HEK293 (cell line): ENCODE results near the gene C9orf78.

ENCODE experiments used
- CTCF ChIA-PET: fragments of 350-600 bp; formaldehyde crosslinking; extraction: SDS; loops from one replicate; lab custom pipeline; 2021; ENCODE audit warnings: antibody characterized with exemption; lab: Yijun Ruan, JAX
- POLR2A ChIA-PET: fragments of 300-600 bp; formaldehyde crosslinking; extraction: SDS; loops from one replicate; lab custom pipeline; 2020; ENCODE audit warnings: antibody characterized with exemption, inconsistent platforms; lab: Yijun Ruan, JAX
- H3K27ac ChIP-seq: fragments of 200-500 bp; sonication (Bioruptor generic); 2 replicates; pipeline ENCODE4 v1.5.1; 2014; ENCODE audit warnings: low read depth, low read length, control low read depth, inconsistent platforms; ENCODE audit errors: extremely low read depth
- H3K36me3 ChIP-seq, 2 experiments: fragments of 200-500 bp in 1 of 2; sonication (Bioruptor generic) in 1 of 2; 1 replicate in 1 of 2; 2 replicates in 1 of 2; pipeline ENCODE4 v1.5.1; 2014 to 2017; ENCODE audit warnings: inconsistent platforms in 2 of 2, low read length in 2 of 2; ENCODE audit not compliant: control insufficient read depth in 2 of 2, insufficient read depth in 1 of 2
- H3K4me1 ChIP-seq: fragments of 200-500 bp; sonication (Bioruptor generic); 2 replicates; pipeline ENCODE4 v1.5.1; 2014; ENCODE audit warnings: mild to moderate bottlenecking, low read length, inconsistent platforms; ENCODE audit not compliant: control insufficient read depth, insufficient read depth
- H3K4me3 ChIP-seq: 2 replicates; pipeline ENCODE4 v1.5.1; 2011; ENCODE audit warnings: low read depth, mild to moderate bottlenecking, control low read depth, low read length, moderate library complexity
- H3K9me3 ChIP-seq: fragments of 200-500 bp; sonication (Bioruptor generic); 2 replicates; pipeline ENCODE4 v1.5.1; 2014; ENCODE audit warnings: low read depth, low read length, inconsistent platforms; ENCODE audit not compliant: control insufficient read depth, insufficient read depth
- GLI4 ChIP-seq: fragments of 450-650 bp; formaldehyde crosslinking; IDR thresholded peaks from 2 replicates; pipeline ENCODE4 v1.5.1; 2016; ENCODE audit warnings: missing biosample characterization, missing genetic modification characterization
- REPIN1 ChIP-seq: fragments of 450-650 bp; formaldehyde crosslinking; IDR thresholded peaks from 2 replicates; pipeline ENCODE4 v1.5.1; 2017; ENCODE audit warnings: missing biosample characterization, missing genetic modification characterization, low read depth
- SCRT2 ChIP-seq: fragments of 450-650 bp; formaldehyde crosslinking; IDR thresholded peaks from 2 replicates; pipeline ENCODE4 v1.5.1; 2016; ENCODE audit warnings: missing biosample characterization, missing genetic modification characterization
- ZBTB8A ChIP-seq: fragments of 450-650 bp; formaldehyde crosslinking; IDR thresholded peaks from 2 replicates; pipeline ENCODE4 v1.5.1; 2016; ENCODE audit warnings: missing biosample characterization, missing genetic modification characterization
- ZFHX2 ChIP-seq: fragments of 450-650 bp; formaldehyde crosslinking; conservative IDR thresholded peaks from 2 replicates; pipeline ENCODE4 v1.5.1; 2016; ENCODE audit warnings: missing biosample characterization, missing genetic modification characterization
- ZNF16 ChIP-seq: fragments of 450-650 bp; formaldehyde crosslinking; IDR thresholded peaks from 2 replicates; pipeline ENCODE4 v1.5.1; 2016; ENCODE audit warnings: low read depth, missing biosample characterization, missing genetic modification characterization
- ZNF274 ChIP-seq, 2 experiments: fragments of 200-500 bp in 1 of 2; fragments of 450-650 bp in 1 of 2; sonication (Bioruptor generic) in 1 of 2; formaldehyde crosslinking in 1 of 2; IDR thresholded peaks; 2 replicates each; pipeline versions ENCODE4 v1.5.1 to v1.6.1; 2014 to 2016; ENCODE audit warnings: borderline replicate concordance in 1 of 2, inconsistent platforms in 1 of 2, low read length in 1 of 2, missing biosample characterization in 1 of 2, missing genetic modification characterization in 1 of 2
- ZNF324 ChIP-seq: fragments of 450-650 bp; formaldehyde crosslinking; IDR thresholded peaks from 2 replicates; pipeline ENCODE4 v1.5.1; 2016; ENCODE audit warnings: missing biosample characterization, missing genetic modification characterization
- ZNF354C ChIP-seq: fragments of 450-650 bp; formaldehyde crosslinking; IDR thresholded peaks from 2 replicates; pipeline ENCODE4 v1.5.1; 2016; ENCODE audit warnings: missing biosample characterization, missing genetic modification characterization, low read depth, borderline replicate concordance
- ZNF394 ChIP-seq: fragments of 450-650 bp; formaldehyde crosslinking; IDR thresholded peaks from 2 replicates; pipeline ENCODE4 v1.5.1; 2016; ENCODE audit warnings: missing biosample characterization, missing genetic modification characterization, mild to moderate bottlenecking, moderate library complexity, borderline replicate concordance
- ZNF48 ChIP-seq: fragments of 450-650 bp; formaldehyde crosslinking; IDR thresholded peaks from 2 replicates; pipeline ENCODE4 v1.5.1; 2016; ENCODE audit warnings: missing biosample characterization, missing genetic modification characterization
- ZNF621 ChIP-seq: fragments of 450-650 bp; formaldehyde crosslinking; IDR thresholded peaks from 2 replicates; pipeline ENCODE4 v1.5.1; 2017; ENCODE audit warnings: missing biosample characterization, missing genetic modification characterization
- ZNF623 ChIP-seq: fragments of 450-650 bp; formaldehyde crosslinking; IDR thresholded peaks from 2 replicates; pipeline ENCODE4 v1.5.1; 2016; ENCODE audit warnings: missing biosample characterization, missing genetic modification characterization
- ZNF624 ChIP-seq: fragments of 450-650 bp; formaldehyde crosslinking; IDR thresholded peaks from 2 replicates; pipeline ENCODE4 v1.5.1; 2017; ENCODE audit warnings: missing biosample characterization, missing genetic modification characterization
- ZNF670 ChIP-seq: fragments of 450-650 bp; formaldehyde crosslinking; IDR thresholded peaks from 2 replicates; pipeline ENCODE4 v1.5.1; 2016; ENCODE audit warnings: missing biosample characterization, missing genetic modification characterization, low read depth
- ZNF768 ChIP-seq: fragments of 450-650 bp; formaldehyde crosslinking; IDR thresholded peaks from 2 replicates; pipeline ENCODE4 v1.5.1; 2018; ENCODE audit warnings: missing biosample characterization, mild to moderate bottlenecking, missing genetic modification characterization
- ZNF792 ChIP-seq: fragments of 450-650 bp; formaldehyde crosslinking; IDR thresholded peaks from 2 replicates; pipeline ENCODE4 v1.5.1; 2016; ENCODE audit warnings: missing biosample characterization, missing genetic modification characterization
- ZNF830 ChIP-seq: fragments of 450-650 bp; IDR thresholded peaks from 2 replicates; pipeline ENCODE4 v1.5.0; 2018; ENCODE audit warnings: missing biosample characterization, missing genetic modification characterization, low read depth, mild to moderate bottlenecking, moderate library complexity
- TF ChIP-seq, protein P1 (sequence below): fragments of 450-650 bp; formaldehyde crosslinking; IDR thresholded peaks from 2 replicates; pipeline ENCODE4 v1.5.1; 2016; ENCODE audit warnings: missing biosample characterization, missing genetic modification characterization
- TF ChIP-seq, protein P2 (sequence below): fragments of 450-650 bp; formaldehyde crosslinking; IDR thresholded peaks from 2 replicates; pipeline ENCODE4 v1.5.1; 2016; ENCODE audit warnings: missing biosample characterization, missing genetic modification characterization

C9orf78 gene

DNA sequence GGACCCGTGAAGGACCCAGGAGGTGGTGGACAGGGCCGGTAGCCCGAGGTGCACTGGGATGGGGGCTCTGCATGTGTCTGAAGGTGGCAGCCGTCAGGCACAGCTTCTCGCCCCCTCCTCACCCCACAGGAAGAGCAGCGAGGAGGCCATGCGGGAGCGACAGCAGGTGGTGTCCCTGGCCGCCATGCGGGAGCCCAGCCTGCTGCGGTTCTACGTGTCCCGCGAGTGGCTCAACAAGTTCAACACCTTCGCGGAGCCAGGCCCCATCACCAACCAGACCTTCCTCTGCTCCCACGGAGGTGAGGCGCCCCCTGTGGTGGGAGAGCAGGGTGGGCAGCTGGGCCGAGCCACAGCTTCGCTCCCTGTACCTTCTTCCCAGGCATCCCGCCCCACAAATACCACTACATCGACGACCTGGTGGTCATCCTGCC is 40.1 kb upstream of the C9orf78 start:
- Histone ChIP-seq H3K36me3 (peaks cover 0 to 39% of the 10 kb centered on the region in 2 experiments; a peak in 1 of 3 replicates), H3K9me3 (no peaks in the 10 kb centered on the region), H3K27ac (no peak overlapping the region), H3K4me1 (no peaks in the 10 kb centered on the region), H3K4me3 (no peak overlapping the region)
- CTCF ChIA-PET = interaction anchor here (0.5 to 0.7 kb wide), 3 partner anchors 126 to 709 kb away, joined by 3 to 6 read pairs (median 4); no protein-coding TSS in a partner anchor
- TF ChIP-seq SCRT2 (tag by site-specific recombination) (peak; percentile 12; the same call in 1 of the 2 replicates), ZNF394 (no peak)
- POLR2A ChIA-PET = no interaction called here

GRCh38 chr9:129874261-129875101 is 39.4 kb upstream of the C9orf78 start:
- H3K4me3 ChIP-seq = no peak overlapping the region
- H3K9me3 ChIP-seq = no peaks in the 10 kb centered on the region
- CTCF ChIA-PET = interaction anchor here (0.5 to 1.1 kb wide), 3 partner anchors 11 to 710 kb away, joined by 4 read pairs; no protein-coding TSS in a partner anchor
- TF ChIP-seq ZNF274 (IDR thresholded peaks at IDR 0.05; ENCODE audit: low read length) (no peak), ZNF274 (tag by site-specific recombination; IDR thresholded peaks at IDR 0.05; ENCODE audit: borderline replicate concordance) (no peak), ZNF621 (tag by site-specific recombination) (no peak), ZNF768 (tag by site-specific recombination) (no peak), ZNF16 (tag by site-specific recombination) (no peak), ZBTB8A (no peak), ZFHX2 (tag by site-specific recombination) (no peak), ZNF830 (tag by site-specific recombination) (no peak), ZNF670 (tag by site-specific recombination) (no peak), ZNF48 (tag by site-specific recombination) (no peak), ZNF623 (tag by site-specific recombination) (no peak), GLI4 (tag by site-specific recombination) (no peak), ZNF624 (tag by site-specific recombination) (no peak), REPIN1 (no peak), ZNF354C (no peak), ZNF792 (tag by site-specific recombination) (no peak), ZNF324 (tag by site-specific recombination) (no peak)
- TF ChIP-seq, protein P1, sequence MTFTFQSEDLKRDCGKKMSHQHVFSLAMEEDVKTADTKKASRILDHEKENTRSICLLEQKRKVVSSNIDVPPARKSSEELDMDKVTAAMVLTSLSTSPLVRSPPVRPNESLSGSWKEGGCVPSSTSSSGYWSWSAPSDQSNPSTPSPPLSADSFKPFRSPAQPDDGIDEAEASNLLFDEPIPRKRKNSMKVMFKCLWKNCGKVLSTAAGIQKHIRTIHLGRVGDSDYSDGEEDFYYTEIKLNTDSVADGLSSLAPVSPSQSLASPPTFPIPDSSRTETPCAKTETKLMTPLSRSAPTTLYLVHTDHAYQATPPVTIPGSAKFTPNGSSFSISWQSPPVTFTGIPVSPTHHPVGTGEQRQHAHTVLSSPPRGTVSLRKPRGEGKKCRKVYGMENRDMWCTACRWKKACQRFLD (tag by site-specific recombination) = no peak
- TF ChIP-seq, protein P2, sequence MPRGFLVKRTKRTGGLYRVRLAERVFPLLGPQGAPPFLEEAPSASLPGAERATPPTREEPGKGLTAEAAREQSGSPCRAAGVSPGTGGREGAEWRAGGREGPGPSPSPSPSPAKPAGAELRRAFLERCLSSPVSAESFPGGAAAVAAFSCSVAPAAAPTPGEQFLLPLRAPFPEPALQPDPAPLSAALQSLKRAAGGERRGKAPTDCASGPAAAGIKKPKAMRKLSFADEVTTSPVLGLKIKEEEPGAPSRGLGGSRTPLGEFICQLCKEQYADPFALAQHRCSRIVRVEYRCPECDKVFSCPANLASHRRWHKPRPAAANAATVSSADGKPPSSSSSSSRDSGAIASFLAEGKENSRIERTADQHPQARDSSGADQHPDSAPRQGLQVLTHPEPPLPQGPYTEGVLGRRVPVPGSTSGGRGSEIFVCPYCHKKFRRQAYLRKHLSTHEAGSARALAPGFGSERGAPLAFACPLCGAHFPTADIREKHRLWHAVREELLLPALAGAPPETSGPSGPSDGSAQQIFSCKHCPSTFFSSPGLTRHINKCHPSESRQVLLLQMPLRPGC (tag by site-specific recombination) = no peak
- POLR2A ChIA-PET = interaction anchor here (0.5 kb wide), 1 partner anchor 184 kb away, joined by 5 read pairs; no protein-coding TSS in a partner anchor
- peaks cover 0 to 35% of the 10 kb centered on the region in 2 experiments; a peak in 1 of 3 replicates for H3K36me3 ChIP-seq
- H3K4me1 ChIP-seq = no peaks in the 10 kb centered on the region
- no peak overlapping the region for H3K27ac ChIP-seq
